Measurements from ENCODE around the gene UBE2L5. TPM values are rescaled to one million over a fixed set of nuclear protein-coding genes. Genes with fewer than 3 reads are reported as not detected.
A peak's percentile ranks its signal among the peaks of the same experiment; 100 is the strongest.

UBE2L5 gene
- total and polyA plus RNA-seq, 2 of the 13 experiments (the other 11 are each of a cell fraction or from before 2014, with no cell fraction given): 0.13 TPM; not detected in 1

DNA sequence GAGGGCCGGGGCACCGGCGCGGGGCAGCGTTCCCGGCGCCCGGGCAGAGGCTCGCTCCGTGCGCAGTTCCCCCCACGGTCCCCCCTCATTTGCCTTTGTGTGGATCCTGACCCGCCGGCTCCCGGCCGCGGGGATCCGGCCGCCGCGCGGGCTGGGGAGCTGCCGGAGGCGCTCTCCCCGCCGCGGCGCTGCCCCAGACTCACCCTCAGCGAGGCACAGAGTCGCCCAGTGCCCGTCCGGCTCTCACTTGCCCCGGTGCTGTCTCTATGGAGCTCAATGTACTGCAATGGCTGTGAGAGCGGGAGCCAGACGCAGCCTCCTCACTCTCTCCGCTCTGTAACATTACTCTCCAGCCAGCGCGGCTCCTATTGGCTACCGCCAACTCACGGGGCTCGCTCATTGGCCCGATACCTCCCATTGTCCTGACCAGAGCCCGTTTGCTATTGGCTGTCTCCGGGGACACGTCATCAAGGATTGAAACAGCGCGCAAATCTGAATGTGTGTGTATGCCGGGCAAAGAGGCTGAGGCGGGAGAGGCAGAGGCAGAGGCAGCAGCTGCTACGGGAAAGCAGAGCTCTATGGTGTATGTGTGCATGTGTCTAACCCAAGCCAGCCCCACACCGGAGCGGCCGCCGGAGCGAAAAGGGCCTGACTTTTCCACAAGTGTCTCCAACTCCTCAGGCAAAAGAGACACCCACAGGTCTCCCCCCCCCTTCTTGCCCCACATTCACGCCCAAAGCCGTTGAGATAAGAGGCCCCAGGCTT lies 43.5 kb downstream of the UBE2L5 start, which contains the start of gene HMGB1 (continued):
- TF ChIP-seq FOXK2 (IDR thresholded peaks at IDR 0.05): 0 out of 2 replicates have a peak, but pooled peaks have one; percentile 38
- no peak for TF ChIP-seq ZNF816 (CRISPR knock-in tag; IDR thresholded peaks at IDR 0.05; ENCODE audit: borderline replicate concordance)
- peak; percentile 43; the same call in 1 of the 2 replicates for TF ChIP-seq POGZ (CRISPR knock-in tag; IDR thresholded peaks at IDR 0.05)
- TF ChIP-seq RFXANK (CRISPR knock-in tag; IDR thresholded peaks at IDR 0.05): no peak
- no peak for TF ChIP-seq ATRX (CRISPR knock-in tag; IDR thresholded peaks at IDR 0.05; ENCODE audit: borderline replicate concordance)
- TF ChIP-seq CC2D1A (CRISPR knock-in tag; IDR thresholded peaks at IDR 0.05): no peak
- TF ChIP-seq, protein P1, sequence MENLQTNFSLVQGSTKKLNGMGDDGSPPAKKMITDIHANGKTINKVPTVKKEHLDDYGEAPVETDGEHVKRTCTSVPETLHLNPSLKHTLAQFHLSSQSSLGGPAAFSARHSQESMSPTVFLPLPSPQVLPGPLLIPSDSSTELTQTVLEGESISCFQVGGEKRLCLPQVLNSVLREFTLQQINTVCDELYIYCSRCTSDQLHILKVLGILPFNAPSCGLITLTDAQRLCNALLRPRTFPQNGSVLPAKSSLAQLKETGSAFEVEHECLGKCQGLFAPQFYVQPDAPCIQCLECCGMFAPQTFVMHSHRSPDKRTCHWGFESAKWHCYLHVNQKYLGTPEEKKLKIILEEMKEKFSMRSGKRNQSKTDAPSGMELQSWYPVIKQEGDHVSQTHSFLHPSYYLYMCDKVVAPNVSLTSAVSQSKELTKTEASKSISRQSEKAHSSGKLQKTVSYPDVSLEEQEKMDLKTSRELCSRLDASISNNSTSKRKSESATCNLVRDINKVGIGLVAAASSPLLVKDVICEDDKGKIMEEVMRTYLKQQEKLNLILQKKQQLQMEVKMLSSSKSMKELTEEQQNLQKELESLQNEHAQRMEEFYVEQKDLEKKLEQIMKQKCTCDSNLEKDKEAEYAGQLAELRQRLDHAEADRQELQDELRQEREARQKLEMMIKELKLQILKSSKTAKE (CRISPR knock-in tag; IDR thresholded peaks at IDR 0.05; ENCODE audit: borderline replicate concordance): no peak
- TF ChIP-seq FOXK1 (CRISPR knock-in tag; IDR thresholded peaks at IDR 0.05; ENCODE audit: borderline replicate concordance, low read depth): peak; percentile 87; the same call in 1 of the 2 replicates
- no peak for TF ChIP-seq SMAD3 (CRISPR knock-in tag; IDR thresholded peaks at IDR 0.05)
- no peak for TF ChIP-seq ZNF232 (CRISPR knock-in tag; IDR thresholded peaks at IDR 0.05; ENCODE audit: borderline replicate concordance)
- TF ChIP-seq NFYC (CRISPR knock-in tag; IDR thresholded peaks at IDR 0.05): peak; percentile 92
- no peak for TF ChIP-seq ZC3H4 (CRISPR knock-in tag; IDR thresholded peaks at IDR 0.05; ENCODE audit: borderline replicate concordance)
- TF ChIP-seq ZNF251 (CRISPR knock-in tag; IDR thresholded peaks at IDR 0.05): no peak
- TF ChIP-seq ZNF460 (CRISPR knock-in tag; IDR thresholded peaks at IDR 0.05; ENCODE audit: borderline replicate concordance): no peak
- TF ChIP-seq ZFP36L1 (CRISPR knock-in tag; IDR thresholded peaks at IDR 0.05): 0 out of 2 replicates have a peak, but pooled peaks have one; percentile 58
- TF ChIP-seq, protein P2, sequence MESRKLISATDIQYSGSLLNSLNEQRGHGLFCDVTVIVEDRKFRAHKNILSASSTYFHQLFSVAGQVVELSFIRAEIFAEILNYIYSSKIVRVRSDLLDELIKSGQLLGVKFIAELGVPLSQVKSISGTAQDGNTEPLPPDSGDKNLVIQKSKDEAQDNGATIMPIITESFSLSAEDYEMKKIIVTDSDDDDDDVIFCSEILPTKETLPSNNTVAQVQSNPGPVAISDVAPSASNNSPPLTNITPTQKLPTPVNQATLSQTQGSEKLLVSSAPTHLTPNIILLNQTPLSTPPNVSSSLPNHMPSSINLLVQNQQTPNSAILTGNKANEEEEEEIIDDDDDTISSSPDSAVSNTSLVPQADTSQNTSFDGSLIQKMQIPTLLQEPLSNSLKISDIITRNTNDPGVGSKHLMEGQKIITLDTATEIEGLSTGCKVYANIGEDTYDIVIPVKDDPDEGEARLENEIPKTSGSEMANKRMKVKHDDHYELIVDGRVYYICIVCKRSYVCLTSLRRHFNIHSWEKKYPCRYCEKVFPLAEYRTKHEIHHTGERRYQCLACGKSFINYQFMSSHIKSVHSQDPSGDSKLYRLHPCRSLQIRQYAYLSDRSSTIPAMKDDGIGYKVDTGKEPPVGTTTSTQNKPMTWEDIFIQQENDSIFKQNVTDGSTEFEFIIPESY (CRISPR knock-in tag; IDR thresholded peaks at IDR 0.05): no peak
- no peak for TF ChIP-seq ZBTB1 (CRISPR knock-in tag; IDR thresholded peaks at IDR 0.05; ENCODE audit: borderline replicate concordance)
- TF ChIP-seq ZNF570 (CRISPR knock-in tag; IDR thresholded peaks at IDR 0.05; ENCODE audit: borderline replicate concordance): no peak
- TF ChIP-seq GZF1 (CRISPR knock-in tag; IDR thresholded peaks at IDR 0.05): no peak
- no peak for TF ChIP-seq ZBTB20 (CRISPR knock-in tag; IDR thresholded peaks at IDR 0.05; ENCODE audit: borderline replicate concordance, low read depth)
- TF ChIP-seq, protein P3, sequence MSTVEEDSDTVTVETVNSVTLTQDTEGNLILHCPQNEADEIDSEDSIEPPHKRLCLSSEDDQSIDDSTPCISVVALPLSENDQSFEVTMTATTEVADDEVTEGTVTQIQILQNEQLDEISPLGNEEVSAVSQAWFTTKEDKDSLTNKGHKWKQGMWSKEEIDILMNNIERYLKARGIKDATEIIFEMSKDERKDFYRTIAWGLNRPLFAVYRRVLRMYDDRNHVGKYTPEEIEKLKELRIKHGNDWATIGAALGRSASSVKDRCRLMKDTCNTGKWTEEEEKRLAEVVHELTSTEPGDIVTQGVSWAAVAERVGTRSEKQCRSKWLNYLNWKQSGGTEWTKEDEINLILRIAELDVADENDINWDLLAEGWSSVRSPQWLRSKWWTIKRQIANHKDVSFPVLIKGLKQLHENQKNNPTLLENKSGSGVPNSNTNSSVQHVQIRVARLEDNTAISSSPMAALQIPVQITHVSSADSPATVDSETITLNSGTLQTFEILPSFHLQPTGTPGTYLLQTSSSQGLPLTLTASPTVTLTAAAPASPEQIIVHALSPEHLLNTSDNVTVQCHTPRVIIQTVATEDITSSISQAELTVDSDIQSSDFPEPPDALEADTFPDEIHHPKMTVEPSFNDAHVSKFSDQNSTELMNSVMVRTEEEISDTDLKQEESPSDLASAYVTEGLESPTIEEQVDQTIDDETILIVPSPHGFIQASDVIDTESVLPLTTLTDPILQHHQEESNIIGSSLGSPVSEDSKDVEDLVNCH (CRISPR knock-in tag; IDR thresholded peaks at IDR 0.05): no peak
- no peak for TF ChIP-seq SNAPC2 (CRISPR knock-in tag; IDR thresholded peaks at IDR 0.05)
- TF ChIP-seq, protein P4, sequence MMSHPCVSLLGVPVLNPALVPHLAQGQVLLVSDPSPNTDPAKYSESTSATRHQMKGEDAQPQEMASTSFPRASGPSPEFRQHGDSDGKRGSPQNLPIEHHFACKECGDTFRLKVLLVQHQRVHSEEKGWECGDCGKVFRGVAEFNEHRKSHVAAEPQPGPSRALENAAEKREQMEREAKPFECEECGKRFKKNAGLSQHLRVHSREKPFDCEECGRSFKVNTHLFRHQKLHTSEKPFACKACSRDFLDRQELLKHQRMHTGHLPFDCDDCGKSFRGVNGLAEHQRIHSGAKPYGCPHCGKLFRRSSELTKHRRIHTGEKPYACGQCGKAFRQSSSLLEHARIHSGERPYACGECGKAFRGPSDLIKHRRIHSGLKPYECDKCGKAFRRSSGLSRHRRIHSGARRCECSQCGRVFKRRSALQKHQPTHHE (CRISPR knock-in tag; IDR thresholded peaks at IDR 0.05; ENCODE audit: borderline replicate concordance): no peak
- no peak for TF ChIP-seq PLRG1 (conservative IDR thresholded peaks at IDR 0.05)

All from HepG2 (cell line).